ENCODE measurements around the gene SORCS3. TPM values are rescaled to one million over a fixed set of nuclear protein-coding genes. Genes with fewer than 3 reads are reported as not detected.

SORCS3 gene
- total RNA-seq, 1 experiment from 2014 or later = 0.94 TPM

DNA sequence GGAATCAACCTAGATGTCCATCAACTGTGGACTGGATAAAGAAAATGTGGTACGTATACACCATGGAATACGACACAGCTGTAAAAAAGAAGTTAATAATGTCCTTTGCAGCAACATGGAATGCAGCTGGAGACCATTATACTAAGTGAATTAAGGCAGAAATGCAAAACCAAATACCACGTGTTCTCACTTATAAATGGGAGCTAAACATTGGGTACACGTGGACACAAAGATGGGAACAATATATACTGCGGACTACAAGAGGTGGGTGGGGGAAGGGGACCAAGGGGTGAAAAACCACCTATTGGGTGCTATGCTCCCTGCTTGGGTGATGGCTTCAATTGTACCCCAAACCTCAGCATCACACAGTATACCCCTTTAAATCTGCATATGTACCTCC lies 385.5 kb downstream of the SORCS3 start:
- POLR2A ChIA-PET = no interaction called here
- H3K36me3 Mint-ChIP-seq = peaks cover 3% of the 10 kb centered on the region; the same call in 1 of the 2 replicates
- H3K9me3 Mint-ChIP-seq = peaks cover 4% of the 10 kb centered on the region
- no peaks in the 10 kb centered on the region for H3K27me3 Mint-ChIP-seq (ENCODE audit: low read depth)
- peaks cover 43% of the 10 kb centered on the region for H3K4me1 Mint-ChIP-seq
- CTCF ChIA-PET = no interaction called here
- no peak for DNase-seq (ENCODE audit: low spot score)
- no peak overlapping the region for H3K4me3 Mint-ChIP-seq
- TF ChIP-seq, protein P1, sequence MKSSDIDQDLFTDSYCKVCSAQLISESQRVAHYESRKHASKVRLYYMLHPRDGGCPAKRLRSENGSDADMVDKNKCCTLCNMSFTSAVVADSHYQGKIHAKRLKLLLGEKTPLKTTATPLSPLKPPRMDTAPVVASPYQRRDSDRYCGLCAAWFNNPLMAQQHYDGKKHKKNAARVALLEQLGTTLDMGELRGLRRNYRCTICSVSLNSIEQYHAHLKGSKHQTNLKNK (CRISPR knock-in tag; IDR thresholded peaks at IDR 0.05) = no peak
- TF ChIP-seq, protein P2, sequence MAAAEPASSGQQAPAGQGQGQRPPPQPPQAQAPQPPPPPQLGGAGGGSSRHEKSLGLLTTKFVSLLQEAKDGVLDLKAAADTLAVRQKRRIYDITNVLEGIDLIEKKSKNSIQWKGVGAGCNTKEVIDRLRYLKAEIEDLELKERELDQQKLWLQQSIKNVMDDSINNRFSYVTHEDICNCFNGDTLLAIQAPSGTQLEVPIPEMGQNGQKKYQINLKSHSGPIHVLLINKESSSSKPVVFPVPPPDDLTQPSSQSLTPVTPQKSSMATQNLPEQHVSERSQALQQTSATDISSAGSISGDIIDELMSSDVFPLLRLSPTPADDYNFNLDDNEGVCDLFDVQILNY (CRISPR knock-in tag; IDR thresholded peaks at IDR 0.05) = no peak
- TF ChIP-seq, protein P3, sequence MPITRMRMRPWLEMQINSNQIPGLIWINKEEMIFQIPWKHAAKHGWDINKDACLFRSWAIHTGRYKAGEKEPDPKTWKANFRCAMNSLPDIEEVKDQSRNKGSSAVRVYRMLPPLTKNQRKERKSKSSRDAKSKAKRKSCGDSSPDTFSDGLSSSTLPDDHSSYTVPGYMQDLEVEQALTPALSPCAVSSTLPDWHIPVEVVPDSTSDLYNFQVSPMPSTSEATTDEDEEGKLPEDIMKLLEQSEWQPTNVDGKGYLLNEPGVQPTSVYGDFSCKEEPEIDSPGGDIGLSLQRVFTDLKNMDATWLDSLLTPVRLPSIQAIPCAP (CRISPR knock-in tag; IDR thresholded peaks at IDR 0.05) = no peak
- no peak for TF ChIP-seq MXD4 (CRISPR knock-in tag; IDR thresholded peaks at IDR 0.05; ENCODE audit: borderline replicate concordance)
- TF ChIP-seq EMX1 (CRISPR knock-in tag; IDR thresholded peaks at IDR 0.05) = no peak
- TF ChIP-seq HMGA2 (CRISPR knock-in tag; IDR thresholded peaks at IDR 0.05) = no peak
- TF ChIP-seq CBFB (CRISPR knock-in tag; IDR thresholded peaks at IDR 0.05; ENCODE audit: low read depth) = no peak
- no peak for TF ChIP-seq NFYB (CRISPR knock-in tag; conservative IDR thresholded peaks at IDR 0.05; ENCODE audit: low read depth)
- no peak for TF ChIP-seq ZBTB21 (CRISPR knock-in tag; IDR thresholded peaks at IDR 0.05; ENCODE audit: borderline replicate concordance)
- TF ChIP-seq NR2C2 (CRISPR knock-in tag; IDR thresholded peaks at IDR 0.05) = no peak
- TF ChIP-seq, protein P4, sequence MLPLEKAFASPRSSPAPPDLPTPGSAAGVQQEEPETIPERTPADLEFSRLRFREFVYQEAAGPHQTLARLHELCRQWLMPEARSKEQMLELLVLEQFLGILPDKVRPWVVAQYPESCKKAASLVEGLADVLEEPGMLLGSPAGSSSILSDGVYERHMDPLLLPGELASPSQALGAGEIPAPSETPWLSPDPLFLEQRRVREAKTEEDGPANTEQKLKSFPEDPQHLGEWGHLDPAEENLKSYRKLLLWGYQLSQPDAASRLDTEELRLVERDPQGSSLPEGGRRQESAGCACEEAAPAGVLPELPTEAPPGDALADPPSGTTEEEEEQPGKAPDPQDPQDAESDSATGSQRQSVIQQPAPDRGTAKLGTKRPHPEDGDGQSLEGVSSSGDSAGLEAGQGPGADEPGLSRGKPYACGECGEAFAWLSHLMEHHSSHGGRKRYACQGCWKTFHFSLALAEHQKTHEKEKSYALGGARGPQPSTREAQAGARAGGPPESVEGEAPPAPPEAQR (CRISPR knock-in tag; IDR thresholded peaks at IDR 0.05) = no peak
- no peak for TF ChIP-seq SMAD4 (CRISPR knock-in tag; IDR thresholded peaks at IDR 0.05)
- TF ChIP-seq, protein P5, sequence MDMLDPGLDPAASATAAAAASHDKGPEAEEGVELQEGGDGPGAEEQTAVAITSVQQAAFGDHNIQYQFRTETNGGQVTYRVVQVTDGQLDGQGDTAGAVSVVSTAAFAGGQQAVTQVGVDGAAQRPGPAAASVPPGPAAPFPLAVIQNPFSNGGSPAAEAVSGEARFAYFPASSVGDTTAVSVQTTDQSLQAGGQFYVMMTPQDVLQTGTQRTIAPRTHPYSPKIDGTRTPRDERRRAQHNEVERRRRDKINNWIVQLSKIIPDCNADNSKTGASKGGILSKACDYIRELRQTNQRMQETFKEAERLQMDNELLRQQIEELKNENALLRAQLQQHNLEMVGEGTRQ (CRISPR knock-in tag; IDR thresholded peaks at IDR 0.05) = no peak
- TF ChIP-seq, protein P6, sequence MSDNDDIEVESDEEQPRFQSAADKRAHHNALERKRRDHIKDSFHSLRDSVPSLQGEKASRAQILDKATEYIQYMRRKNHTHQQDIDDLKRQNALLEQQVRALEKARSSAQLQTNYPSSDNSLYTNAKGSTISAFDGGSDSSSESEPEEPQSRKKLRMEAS (CRISPR knock-in tag; IDR thresholded peaks at IDR 0.05) = no peak
- TF ChIP-seq ETV6 (CRISPR knock-in tag; IDR thresholded peaks at IDR 0.05) = no peak
- TF ChIP-seq ESRRA (CRISPR knock-in tag; IDR thresholded peaks at IDR 0.05; ENCODE audit: borderline replicate concordance) = no peak
- TF ChIP-seq, protein P7, sequence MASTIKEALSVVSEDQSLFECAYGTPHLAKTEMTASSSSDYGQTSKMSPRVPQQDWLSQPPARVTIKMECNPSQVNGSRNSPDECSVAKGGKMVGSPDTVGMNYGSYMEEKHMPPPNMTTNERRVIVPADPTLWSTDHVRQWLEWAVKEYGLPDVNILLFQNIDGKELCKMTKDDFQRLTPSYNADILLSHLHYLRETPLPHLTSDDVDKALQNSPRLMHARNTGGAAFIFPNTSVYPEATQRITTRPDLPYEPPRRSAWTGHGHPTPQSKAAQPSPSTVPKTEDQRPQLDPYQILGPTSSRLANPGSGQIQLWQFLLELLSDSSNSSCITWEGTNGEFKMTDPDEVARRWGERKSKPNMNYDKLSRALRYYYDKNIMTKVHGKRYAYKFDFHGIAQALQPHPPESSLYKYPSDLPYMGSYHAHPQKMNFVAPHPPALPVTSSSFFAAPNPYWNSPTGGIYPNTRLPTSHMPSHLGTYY (CRISPR knock-in tag; IDR thresholded peaks at IDR 0.05) = no peak
- no peak overlapping the region for H3K27ac Mint-ChIP-seq
- ATAC-seq = no peak

DNA sequence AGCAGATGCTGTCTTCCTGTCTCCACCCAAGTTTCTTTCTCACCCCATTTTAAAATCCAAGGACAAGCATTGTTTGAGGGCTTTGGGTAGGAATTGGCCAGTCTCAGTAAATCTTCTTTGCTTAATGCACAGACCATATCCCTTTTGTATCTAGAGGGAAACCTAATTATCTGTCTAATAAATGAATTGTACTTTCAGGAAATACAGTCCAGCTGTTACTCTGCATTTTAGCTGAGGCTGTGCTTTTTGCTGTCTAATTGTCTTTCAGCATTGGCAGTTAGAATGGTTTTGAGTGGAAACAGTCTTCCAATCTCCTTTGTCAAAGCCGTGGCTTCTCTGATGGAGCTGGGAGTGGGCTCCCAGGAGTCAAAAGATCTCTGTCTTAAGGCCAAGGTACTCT lies 388.2 kb downstream of the SORCS3 start:
- peaks cover 3% of the 10 kb centered on the region; the same call in 1 of the 2 replicates for H3K36me3 Mint-ChIP-seq
- H3K9me3 Mint-ChIP-seq = peaks cover 4% of the 10 kb centered on the region
- no peak overlapping the region for H3K4me3 Mint-ChIP-seq
- H3K4me1 Mint-ChIP-seq = peaks cover 29% of the 10 kb centered on the region
- DNase-seq (ENCODE audit: low spot score) = no peak
- H3K27ac Mint-ChIP-seq = no peak overlapping the region
- no peaks in the 10 kb centered on the region for H3K27me3 Mint-ChIP-seq (ENCODE audit: low read depth)
- ChIA-PET CTCF (no interaction called here), POLR2A (no interaction called here)
- no peak for ATAC-seq
- TF ChIP-seq, protein P8, sequence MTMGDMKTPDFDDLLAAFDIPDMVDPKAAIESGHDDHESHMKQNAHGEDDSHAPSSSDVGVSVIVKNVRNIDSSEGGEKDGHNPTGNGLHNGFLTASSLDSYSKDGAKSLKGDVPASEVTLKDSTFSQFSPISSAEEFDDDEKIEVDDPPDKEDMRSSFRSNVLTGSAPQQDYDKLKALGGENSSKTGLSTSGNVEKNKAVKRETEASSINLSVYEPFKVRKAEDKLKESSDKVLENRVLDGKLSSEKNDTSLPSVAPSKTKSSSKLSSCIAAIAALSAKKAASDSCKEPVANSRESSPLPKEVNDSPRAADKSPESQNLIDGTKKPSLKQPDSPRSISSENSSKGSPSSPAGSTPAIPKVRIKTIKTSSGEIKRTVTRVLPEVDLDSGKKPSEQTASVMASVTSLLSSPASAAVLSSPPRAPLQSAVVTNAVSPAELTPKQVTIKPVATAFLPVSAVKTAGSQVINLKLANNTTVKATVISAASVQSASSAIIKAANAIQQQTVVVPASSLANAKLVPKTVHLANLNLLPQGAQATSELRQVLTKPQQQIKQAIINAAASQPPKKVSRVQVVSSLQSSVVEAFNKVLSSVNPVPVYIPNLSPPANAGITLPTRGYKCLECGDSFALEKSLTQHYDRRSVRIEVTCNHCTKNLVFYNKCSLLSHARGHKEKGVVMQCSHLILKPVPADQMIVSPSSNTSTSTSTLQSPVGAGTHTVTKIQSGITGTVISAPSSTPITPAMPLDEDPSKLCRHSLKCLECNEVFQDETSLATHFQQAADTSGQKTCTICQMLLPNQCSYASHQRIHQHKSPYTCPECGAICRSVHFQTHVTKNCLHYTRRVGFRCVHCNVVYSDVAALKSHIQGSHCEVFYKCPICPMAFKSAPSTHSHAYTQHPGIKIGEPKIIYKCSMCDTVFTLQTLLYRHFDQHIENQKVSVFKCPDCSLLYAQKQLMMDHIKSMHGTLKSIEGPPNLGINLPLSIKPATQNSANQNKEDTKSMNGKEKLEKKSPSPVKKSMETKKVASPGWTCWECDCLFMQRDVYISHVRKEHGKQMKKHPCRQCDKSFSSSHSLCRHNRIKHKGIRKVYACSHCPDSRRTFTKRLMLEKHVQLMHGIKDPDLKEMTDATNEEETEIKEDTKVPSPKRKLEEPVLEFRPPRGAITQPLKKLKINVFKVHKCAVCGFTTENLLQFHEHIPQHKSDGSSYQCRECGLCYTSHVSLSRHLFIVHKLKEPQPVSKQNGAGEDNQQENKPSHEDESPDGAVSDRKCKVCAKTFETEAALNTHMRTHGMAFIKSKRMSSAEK (CRISPR knock-in tag; IDR thresholded peaks at IDR 0.05; ENCODE audit: borderline replicate concordance) = no peak
- no peak for TF ChIP-seq ZBTB21 (CRISPR knock-in tag; IDR thresholded peaks at IDR 0.05; ENCODE audit: borderline replicate concordance)
- TF ChIP-seq TP53 (CRISPR knock-in tag; IDR thresholded peaks at IDR 0.05) = no peak
- TF ChIP-seq ATF1 (CRISPR knock-in tag; IDR thresholded peaks at IDR 0.05) = no peak
- no peak for TF ChIP-seq KAT7 (CRISPR knock-in tag; IDR thresholded peaks at IDR 0.05; ENCODE audit: borderline replicate concordance)
- TF ChIP-seq, protein P9, sequence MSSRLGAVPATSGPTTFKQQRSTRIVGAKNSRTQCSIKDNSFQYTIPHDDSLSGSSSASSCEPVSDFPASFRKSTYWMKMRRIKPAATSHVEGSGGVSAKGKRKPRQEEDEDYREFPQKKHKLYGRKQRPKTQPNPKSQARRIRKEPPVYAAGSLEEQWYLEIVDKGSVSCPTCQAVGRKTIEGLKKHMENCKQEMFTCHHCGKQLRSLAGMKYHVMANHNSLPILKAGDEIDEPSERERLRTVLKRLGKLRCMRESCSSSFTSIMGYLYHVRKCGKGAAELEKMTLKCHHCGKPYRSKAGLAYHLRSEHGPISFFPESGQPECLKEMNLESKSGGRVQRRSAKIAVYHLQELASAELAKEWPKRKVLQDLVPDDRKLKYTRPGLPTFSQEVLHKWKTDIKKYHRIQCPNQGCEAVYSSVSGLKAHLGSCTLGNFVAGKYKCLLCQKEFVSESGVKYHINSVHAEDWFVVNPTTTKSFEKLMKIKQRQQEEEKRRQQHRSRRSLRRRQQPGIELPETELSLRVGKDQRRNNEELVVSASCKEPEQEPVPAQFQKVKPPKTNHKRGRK (CRISPR knock-in tag; IDR thresholded peaks at IDR 0.05; ENCODE audit: borderline replicate concordance) = no peak
- TF ChIP-seq, protein P10, sequence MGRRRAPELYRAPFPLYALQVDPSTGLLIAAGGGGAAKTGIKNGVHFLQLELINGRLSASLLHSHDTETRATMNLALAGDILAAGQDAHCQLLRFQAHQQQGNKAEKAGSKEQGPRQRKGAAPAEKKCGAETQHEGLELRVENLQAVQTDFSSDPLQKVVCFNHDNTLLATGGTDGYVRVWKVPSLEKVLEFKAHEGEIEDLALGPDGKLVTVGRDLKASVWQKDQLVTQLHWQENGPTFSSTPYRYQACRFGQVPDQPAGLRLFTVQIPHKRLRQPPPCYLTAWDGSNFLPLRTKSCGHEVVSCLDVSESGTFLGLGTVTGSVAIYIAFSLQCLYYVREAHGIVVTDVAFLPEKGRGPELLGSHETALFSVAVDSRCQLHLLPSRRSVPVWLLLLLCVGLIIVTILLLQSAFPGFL (CRISPR knock-in tag; IDR thresholded peaks at IDR 0.05; ENCODE audit: borderline replicate concordance) = no peak

All from WTC11 (cell line).